HEK293 (cell line): Measurements from ENCODE around the gene CSMD2.

Experiments used
- KLF16 ChIP-seq: fragments of 450-650 bp; formaldehyde crosslinking; IDR thresholded peaks from 2 replicates; pipeline ENCODE4 v1.5.1; 2017; ENCODE audit warnings: missing biosample characterization, missing genetic modification characterization
- MYNN ChIP-seq: fragments of 450-650 bp; formaldehyde crosslinking; IDR thresholded peaks from 2 replicates; pipeline ENCODE4 v1.5.1; 2016; ENCODE audit warnings: missing biosample characterization, missing genetic modification characterization, borderline replicate concordance
- PBX3 ChIP-seq: sonication (generic); formaldehyde crosslinking; IDR thresholded peaks from 2 replicates; pipeline ENCODE4 v1.8.1; 2022; ENCODE audit warnings: mild to moderate bottlenecking, moderate library complexity, missing genetic modification reagents
- SALL2 ChIP-seq: fragments of 450-650 bp; formaldehyde crosslinking; IDR thresholded peaks from 2 replicates; pipeline ENCODE4 v1.5.0; 2017; ENCODE audit warnings: missing biosample characterization, mild to moderate bottlenecking, missing genetic modification characterization, borderline replicate concordance
- SP2 ChIP-seq: fragments of 450-650 bp; formaldehyde crosslinking; IDR thresholded peaks from 2 replicates; pipeline ENCODE4 v1.5.1; 2016; ENCODE audit warnings: missing biosample characterization, missing genetic modification characterization
- YY1 ChIP-seq: fragments of 450-650 bp; formaldehyde crosslinking; IDR thresholded peaks from 2 replicates; pipeline ENCODE4 v1.5.1; 2018; ENCODE audit warnings: missing biosample characterization, missing genetic modification characterization
- ZNF174 ChIP-seq: fragments of 450-650 bp; formaldehyde crosslinking; IDR thresholded peaks from 2 replicates; pipeline ENCODE4 v1.5.0; 2017; ENCODE audit warnings: missing biosample characterization, mild to moderate bottlenecking, missing genetic modification characterization
- ZNF335 ChIP-seq: fragments of 450-650 bp; formaldehyde crosslinking; conservative IDR thresholded peaks from 2 replicates; pipeline ENCODE4 v1.5.1; 2016; ENCODE audit warnings: missing biosample characterization, missing genetic modification characterization
- ZNF660 ChIP-seq: fragments of 450-650 bp; IDR thresholded peaks from 2 replicates; pipeline ENCODE4 v1.5.1; 2018; ENCODE audit warnings: missing biosample characterization, mild to moderate bottlenecking, missing genetic modification characterization
- ZNF837 ChIP-seq: fragments of 450-650 bp; formaldehyde crosslinking; IDR thresholded peaks from 2 replicates; pipeline ENCODE4 v1.5.1; 2016; ENCODE audit warnings: missing biosample characterization, missing genetic modification characterization
- ZXDB ChIP-seq: fragments of 450-650 bp; formaldehyde crosslinking; IDR thresholded peaks from 2 replicates; pipeline ENCODE4 v1.5.1; 2016; ENCODE audit warnings: missing biosample characterization, missing genetic modification characterization
- TF ChIP-seq, protein P1 (sequence below): fragments of 450-650 bp; formaldehyde crosslinking; IDR thresholded peaks from 2 replicates; pipeline ENCODE4 v1.5.1; 2016; ENCODE audit warnings: missing biosample characterization, missing genetic modification characterization
- TF ChIP-seq, protein P2 (sequence below): fragments of 450-650 bp; formaldehyde crosslinking; IDR thresholded peaks from 2 replicates; pipeline ENCODE4 v1.5.1; 2016; ENCODE audit warnings: missing biosample characterization, missing genetic modification characterization
- TF ChIP-seq, protein P3 (sequence below): fragments of 450-650 bp; formaldehyde crosslinking; IDR thresholded peaks from 2 replicates; pipeline ENCODE4 v1.5.1; 2016; ENCODE audit warnings: missing biosample characterization, missing genetic modification characterization

- TF ChIP-seq ZNF335 = no peak
- TF ChIP-seq MYNN (tag by site-specific recombination) = no peak
- no peak for TF ChIP-seq SALL2
- TF ChIP-seq YY1 (tag by site-specific recombination) = no peak
- no peak for TF ChIP-seq ZXDB (tag by site-specific recombination)
- no peak for TF ChIP-seq SP2 (tag by site-specific recombination)
- TF ChIP-seq, protein P1, sequence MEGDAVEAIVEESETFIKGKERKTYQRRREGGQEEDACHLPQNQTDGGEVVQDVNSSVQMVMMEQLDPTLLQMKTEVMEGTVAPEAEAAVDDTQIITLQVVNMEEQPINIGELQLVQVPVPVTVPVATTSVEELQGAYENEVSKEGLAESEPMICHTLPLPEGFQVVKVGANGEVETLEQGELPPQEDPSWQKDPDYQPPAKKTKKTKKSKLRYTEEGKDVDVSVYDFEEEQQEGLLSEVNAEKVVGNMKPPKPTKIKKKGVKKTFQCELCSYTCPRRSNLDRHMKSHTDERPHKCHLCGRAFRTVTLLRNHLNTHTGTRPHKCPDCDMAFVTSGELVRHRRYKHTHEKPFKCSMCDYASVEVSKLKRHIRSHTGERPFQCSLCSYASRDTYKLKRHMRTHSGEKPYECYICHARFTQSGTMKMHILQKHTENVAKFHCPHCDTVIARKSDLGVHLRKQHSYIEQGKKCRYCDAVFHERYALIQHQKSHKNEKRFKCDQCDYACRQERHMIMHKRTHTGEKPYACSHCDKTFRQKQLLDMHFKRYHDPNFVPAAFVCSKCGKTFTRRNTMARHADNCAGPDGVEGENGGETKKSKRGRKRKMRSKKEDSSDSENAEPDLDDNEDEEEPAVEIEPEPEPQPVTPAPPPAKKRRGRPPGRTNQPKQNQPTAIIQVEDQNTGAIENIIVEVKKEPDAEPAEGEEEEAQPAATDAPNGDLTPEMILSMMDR = no peak
- TF ChIP-seq ZNF174 = no peak
- TF ChIP-seq, protein P2, sequence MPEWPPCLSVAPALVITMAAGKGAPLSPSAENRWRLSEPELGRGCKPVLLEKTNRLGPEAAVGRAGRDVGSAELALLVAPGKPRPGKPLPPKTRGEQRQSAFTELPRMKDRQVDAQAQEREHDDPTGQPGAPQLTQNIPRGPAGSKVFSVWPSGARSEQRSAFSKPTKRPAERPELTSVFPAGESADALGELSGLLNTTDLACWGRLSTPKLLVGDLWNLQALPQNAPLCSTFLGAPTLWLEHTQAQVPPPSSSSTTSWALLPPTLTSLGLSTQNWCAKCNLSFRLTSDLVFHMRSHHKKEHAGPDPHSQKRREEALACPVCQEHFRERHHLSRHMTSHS (tag by site-specific recombination) = no peak
- no peak for TF ChIP-seq ZNF660
- TF ChIP-seq ZNF837 (tag by site-specific recombination) = no peak
- no peak for TF ChIP-seq KLF16 (tag by site-specific recombination)
- TF ChIP-seq PBX3 (CRISPR knock-in tag) = no peak
- TF ChIP-seq, protein P3, sequence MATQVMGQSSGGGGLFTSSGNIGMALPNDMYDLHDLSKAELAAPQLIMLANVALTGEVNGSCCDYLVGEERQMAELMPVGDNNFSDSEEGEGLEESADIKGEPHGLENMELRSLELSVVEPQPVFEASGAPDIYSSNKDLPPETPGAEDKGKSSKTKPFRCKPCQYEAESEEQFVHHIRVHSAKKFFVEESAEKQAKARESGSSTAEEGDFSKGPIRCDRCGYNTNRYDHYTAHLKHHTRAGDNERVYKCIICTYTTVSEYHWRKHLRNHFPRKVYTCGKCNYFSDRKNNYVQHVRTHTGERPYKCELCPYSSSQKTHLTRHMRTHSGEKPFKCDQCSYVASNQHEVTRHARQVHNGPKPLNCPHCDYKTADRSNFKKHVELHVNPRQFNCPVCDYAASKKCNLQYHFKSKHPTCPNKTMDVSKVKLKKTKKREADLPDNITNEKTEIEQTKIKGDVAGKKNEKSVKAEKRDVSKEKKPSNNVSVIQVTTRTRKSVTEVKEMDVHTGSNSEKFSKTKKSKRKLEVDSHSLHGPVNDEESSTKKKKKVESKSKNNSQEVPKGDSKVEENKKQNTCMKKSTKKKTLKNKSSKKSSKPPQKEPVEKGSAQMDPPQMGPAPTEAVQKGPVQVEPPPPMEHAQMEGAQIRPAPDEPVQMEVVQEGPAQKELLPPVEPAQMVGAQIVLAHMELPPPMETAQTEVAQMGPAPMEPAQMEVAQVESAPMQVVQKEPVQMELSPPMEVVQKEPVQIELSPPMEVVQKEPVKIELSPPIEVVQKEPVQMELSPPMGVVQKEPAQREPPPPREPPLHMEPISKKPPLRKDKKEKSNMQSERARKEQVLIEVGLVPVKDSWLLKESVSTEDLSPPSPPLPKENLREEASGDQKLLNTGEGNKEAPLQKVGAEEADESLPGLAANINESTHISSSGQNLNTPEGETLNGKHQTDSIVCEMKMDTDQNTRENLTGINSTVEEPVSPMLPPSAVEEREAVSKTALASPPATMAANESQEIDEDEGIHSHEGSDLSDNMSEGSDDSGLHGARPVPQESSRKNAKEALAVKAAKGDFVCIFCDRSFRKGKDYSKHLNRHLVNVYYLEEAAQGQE (tag by site-specific recombination) = no peak
These were observed 676.4 kb downstream of the CSMD2 start for GRCh38 chr1:33488624-33489023.
